Measurements from ENCODE around the gene ALDH4A1. TPM values are rescaled to one million over a fixed set of nuclear protein-coding genes. Genes with fewer than 3 reads are reported as not detected.

ALDH4A1 gene
- total and polyA plus RNA-seq, 12 donors, result 11.3 to 46.9 (median 19.8) TPM

GRCh38 chr1:18858070-18858688, 44.2 kb downstream of the ALDH4A1 start:
- peaks cover 0 to 4% of the 10 kb centered on the region in 2 donors for H3K4me1 ChIP-seq (replicated peaks in 1 of 2)
- no peaks in the 10 kb centered on the region for H3K36me3 ChIP-seq (replicated peaks in 1 of 2)
- no peak for TF ChIP-seq POLR2A (IDR thresholded peaks at IDR 0.05)
- TF ChIP-seq, protein P1, sequence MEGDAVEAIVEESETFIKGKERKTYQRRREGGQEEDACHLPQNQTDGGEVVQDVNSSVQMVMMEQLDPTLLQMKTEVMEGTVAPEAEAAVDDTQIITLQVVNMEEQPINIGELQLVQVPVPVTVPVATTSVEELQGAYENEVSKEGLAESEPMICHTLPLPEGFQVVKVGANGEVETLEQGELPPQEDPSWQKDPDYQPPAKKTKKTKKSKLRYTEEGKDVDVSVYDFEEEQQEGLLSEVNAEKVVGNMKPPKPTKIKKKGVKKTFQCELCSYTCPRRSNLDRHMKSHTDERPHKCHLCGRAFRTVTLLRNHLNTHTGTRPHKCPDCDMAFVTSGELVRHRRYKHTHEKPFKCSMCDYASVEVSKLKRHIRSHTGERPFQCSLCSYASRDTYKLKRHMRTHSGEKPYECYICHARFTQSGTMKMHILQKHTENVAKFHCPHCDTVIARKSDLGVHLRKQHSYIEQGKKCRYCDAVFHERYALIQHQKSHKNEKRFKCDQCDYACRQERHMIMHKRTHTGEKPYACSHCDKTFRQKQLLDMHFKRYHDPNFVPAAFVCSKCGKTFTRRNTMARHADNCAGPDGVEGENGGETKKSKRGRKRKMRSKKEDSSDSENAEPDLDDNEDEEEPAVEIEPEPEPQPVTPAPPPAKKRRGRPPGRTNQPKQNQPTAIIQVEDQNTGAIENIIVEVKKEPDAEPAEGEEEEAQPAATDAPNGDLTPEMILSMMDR (IDR thresholded peaks at IDR 0.05), result no peak
- DNase-seq, result no peak
- WGBS, 4 donors, result 90 to 94% (median 91%) methylated on average over 7 of the region's 7 CpGs
- H3K4me3 ChIP-seq, result no peak overlapping the region
- H3K27ac ChIP-seq, result no peak overlapping the region
- intact Hi-C loops (cut with DNase I), result no loop called here
- H3K9me3 ChIP-seq (replicated peaks in 1 of 3), result no peaks in the 10 kb centered on the region
- H3K27me3 ChIP-seq, result no peaks in the 10 kb centered on the region

- Histone ChIP-seq H3K4me1 (replicated peaks in 1 of 2) (peaks cover 0 to 4% of the 10 kb centered on the region in 2 donors), H3K36me3 (replicated peaks in 1 of 2) (no peaks in the 10 kb centered on the region), H3K27ac (no peak overlapping the region), H3K4me3 (no peak overlapping the region), H3K27me3 (no peaks in the 10 kb centered on the region), H3K9me3 (replicated peaks in 1 of 3) (no peaks in the 10 kb centered on the region)
- WGBS, 4 donors, result 84 to 100% (median 95%) methylated on average over 1 of the region's 1 CpG
- TF ChIP-seq, protein P1 (IDR thresholded peaks at IDR 0.05), result no peak
- no peak for TF ChIP-seq POLR2A (IDR thresholded peaks at IDR 0.05)
- intact Hi-C loops (cut with DNase I), result no loop called here
- no peak for DNase-seq
These were observed 45.9 kb downstream of the ALDH4A1 start for GRCh38 chr1:18856435-18856834.

GRCh38 chr1:18855573-18855972, 46.8 kb downstream of the ALDH4A1 start:
- DNase-seq, result peak; percentile 52 to 81 (median 74)
- H3K4me3 ChIP-seq, result no peak overlapping the region
- peak overlapping the region in 2 of 5 donors; percentile 12 to 45 for H3K27ac ChIP-seq
- H3K4me1 ChIP-seq (replicated peaks in 1 of 2), result peaks cover 0 to 4% of the 10 kb centered on the region in 2 donors
- intact Hi-C loops (cut with DNase I), result no loop called here
- 51 to 57% (median 55%) methylated on average over 6 of the region's 6 CpGs for WGBS, 4 donors
- no peaks in the 10 kb centered on the region for H3K9me3 ChIP-seq (replicated peaks in 1 of 3)
- TF ChIP-seq, protein P1 (IDR thresholded peaks at IDR 0.05), result no peak
- TF ChIP-seq POLR2A (IDR thresholded peaks at IDR 0.05), result no peak
- no peaks in the 10 kb centered on the region for H3K27me3 ChIP-seq
- no peaks in the 10 kb centered on the region for H3K36me3 ChIP-seq (replicated peaks in 1 of 2)

DNA sequence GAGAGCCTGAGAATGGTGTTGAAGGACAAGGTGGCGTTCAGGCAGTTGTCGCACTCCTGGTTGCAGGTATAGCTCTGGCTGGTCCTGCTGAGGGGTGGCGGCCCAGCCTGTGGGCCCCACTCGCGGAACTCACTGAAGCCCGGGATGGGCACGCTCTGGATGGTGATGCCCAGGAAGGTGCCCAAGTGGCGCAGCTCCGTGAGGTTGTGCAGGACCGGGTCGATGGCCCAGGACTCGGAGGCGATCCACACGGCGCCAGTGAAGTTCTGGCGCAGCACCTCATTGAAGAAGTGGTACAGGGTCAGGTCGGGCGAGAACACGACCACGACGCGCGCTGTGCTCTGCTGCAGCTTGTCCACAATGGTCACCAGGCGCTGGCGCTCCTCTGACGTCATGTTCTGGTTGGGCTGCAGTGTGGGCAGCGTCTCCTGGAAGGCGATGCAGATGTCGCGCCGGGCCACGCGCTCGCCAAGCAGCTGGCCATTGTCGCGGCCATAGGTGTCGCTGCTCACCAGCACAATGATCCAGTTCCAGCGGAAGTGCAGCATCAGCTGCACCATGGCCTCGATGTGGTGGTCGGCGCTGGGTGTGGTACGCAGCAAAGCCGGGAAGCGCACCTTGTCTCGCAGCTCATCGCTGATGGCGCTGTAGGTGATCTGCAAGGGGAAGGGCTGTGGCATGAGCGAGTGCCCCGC, 47.9 kb downstream of the ALDH4A1 start:
- Histone ChIP-seq H3K9me3 (replicated peaks in 1 of 3) (no peaks in the 10 kb centered on the region), H3K27ac (no peak overlapping the region), H3K36me3 (replicated peaks in 1 of 2) (no peaks in the 10 kb centered on the region), H3K4me3 (no peak overlapping the region), H3K27me3 (no peaks in the 10 kb centered on the region), H3K4me1 (replicated peaks in 1 of 2) (peaks cover 0 to 4% of the 10 kb centered on the region in 2 donors)
- no peak for TF ChIP-seq POLR2A (IDR thresholded peaks at IDR 0.05)
- TF ChIP-seq, protein P1 (IDR thresholded peaks at IDR 0.05), result no peak
- 90 to 94% (median 91%) methylated on average over 33 to 49 of the region's 49 CpGs for WGBS, 4 donors
- no peak for DNase-seq
- intact Hi-C loops (cut with DNase I), result no loop called here

Measured in adrenal gland (tissue), 12 donors.